GM18909 (cell line): ENCODE results near the gene TAS1R1.
"Not testable (repeated sequence)": the region's sequence is repeated elsewhere in the genome, so short reads cannot be mapped to it uniquely, and the experiment has no call there.

Experiments
- ATAC-seq: cut with Tn5 transposase; IDR thresholded peaks from one replicate; pipeline ENCODE4 v1.9.1; 2021; ENCODE audit warnings: mild to moderate bottlenecking; ENCODE audit not compliant: unreplicated experiment, poor library complexity

The TAS1R1 gene

GRCh38 chr1:6519935-6520671 is 35.0 kb upstream of the TAS1R1 start:
- no peak for ATAC-seq

DNA sequence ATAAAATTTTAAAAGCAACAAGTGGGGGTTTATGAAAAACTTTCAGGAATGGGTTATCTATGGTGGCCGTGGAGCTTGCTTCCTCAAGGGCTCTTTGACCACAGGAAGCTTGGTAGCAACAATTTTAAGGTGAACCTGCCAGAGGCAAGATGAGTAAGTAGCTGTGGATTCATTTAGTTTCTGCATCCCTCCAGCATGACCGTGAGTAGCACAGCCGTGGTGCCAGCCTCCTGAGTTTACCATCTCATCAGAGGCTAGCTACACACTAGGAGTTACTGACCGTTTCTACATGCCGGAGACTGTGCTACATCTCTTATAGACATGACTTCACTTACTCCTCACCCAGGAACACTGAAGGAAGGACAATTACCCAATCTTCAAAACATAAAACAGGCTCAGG is 33.6 kb upstream of the TAS1R1 start:
- no peak for ATAC-seq

GRCh38 chr1:6523566-6523965 is 31.5 kb upstream of the TAS1R1 start:
- no peak for ATAC-seq

DNA sequence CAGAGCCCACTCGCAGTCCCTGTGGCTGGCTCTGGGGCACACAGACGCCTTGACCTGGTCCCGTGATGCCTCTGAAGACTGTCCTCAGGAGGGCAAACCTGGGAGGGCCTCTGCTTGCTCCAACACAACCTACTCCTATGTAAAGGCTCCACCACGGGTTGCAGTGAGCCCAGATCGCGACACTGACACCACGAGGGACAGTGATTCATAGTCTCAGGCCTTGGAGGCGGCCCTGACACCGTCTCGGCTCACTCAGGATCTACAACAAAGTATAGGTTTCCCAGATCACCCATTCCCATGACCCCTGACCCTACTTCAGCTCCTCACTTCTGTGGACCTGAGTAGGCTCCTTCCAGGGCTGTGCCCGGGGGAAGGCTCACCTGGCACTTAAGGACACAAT is 28.8 kb upstream of the TAS1R1 start:
- no peak for ATAC-seq

DNA sequence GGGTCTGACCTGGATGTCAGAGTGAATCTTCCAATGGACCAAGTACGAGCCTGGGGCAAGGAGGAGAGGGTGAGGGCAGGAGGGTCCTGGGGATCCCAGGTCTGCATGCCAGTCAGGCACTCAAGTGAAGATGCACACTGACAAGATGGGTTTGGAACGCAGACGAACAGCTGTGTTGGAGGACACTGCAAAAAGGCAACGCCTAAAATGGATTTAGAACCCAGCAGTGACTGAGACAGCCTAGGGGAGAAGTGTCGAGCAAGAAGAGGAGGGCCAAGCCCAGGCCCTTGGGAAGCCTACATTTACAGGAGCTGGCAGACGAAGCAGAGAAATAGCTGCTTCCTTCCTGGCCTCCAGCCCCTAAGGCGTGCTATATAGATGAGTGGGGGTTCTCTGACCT is 26.6 kb upstream of the TAS1R1 start:
- no peak for ATAC-seq

- ATAC-seq: no peak
Observed at GRCh38 chr1:6530504-6531160, 24.5 kb upstream of the TAS1R1 start.

DNA sequence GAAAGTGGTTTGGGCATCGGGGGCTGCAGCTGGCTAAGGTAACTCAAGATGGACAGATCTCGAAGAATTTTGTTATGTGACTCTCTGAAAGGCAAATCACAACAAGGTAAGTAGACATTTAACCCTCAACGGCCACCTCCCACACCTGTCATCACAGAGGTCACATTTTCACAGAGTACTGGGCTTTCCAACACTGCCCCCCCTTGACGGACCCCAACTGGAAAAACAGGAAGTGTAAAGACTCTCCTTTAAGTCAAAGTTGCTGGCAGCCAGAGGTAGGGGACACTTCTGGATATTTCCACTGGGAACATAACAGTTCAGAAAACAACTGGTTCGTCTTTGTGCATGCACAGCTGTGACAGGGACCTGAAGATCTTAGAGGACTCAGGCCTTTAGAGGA is 23.1 kb upstream of the TAS1R1 start:
- no peak for ATAC-seq

- ATAC-seq: no peak
Observed at GRCh38 chr1:6534248-6534822, 20.8 kb upstream of the TAS1R1 start.

- ATAC-seq: no peak
Observed at GRCh38 chr1:6535214-6535613, 19.9 kb upstream of the TAS1R1 start.

DNA sequence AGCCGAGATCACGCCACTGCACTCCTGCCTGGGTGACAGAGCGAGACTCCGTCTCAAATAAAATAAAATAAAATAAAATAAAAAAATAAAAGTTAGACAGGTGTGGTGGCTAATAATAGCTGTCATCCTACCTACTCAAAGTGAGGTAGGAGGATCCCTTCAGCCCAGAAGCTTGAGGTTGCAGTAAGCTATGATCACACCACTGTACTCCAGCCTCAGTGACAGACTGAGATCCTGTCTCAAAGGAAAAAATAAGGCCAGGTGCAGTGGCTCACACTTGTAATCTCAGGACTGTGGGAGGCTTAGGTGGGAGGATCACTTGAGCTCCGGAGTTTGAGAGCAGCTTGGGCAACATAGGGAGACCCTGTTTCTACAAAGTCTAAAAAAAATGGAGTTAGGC is 18.8 kb upstream of the TAS1R1 start:
- ATAC-seq: no peak

- ATAC-seq: no peak
Observed at GRCh38 chr1:6538956-6539355, 16.2 kb upstream of the TAS1R1 start.

- no peak for ATAC-seq
Observed at GRCh38 chr1:6544831-6545230, 10.3 kb upstream of the TAS1R1 start.

DNA sequence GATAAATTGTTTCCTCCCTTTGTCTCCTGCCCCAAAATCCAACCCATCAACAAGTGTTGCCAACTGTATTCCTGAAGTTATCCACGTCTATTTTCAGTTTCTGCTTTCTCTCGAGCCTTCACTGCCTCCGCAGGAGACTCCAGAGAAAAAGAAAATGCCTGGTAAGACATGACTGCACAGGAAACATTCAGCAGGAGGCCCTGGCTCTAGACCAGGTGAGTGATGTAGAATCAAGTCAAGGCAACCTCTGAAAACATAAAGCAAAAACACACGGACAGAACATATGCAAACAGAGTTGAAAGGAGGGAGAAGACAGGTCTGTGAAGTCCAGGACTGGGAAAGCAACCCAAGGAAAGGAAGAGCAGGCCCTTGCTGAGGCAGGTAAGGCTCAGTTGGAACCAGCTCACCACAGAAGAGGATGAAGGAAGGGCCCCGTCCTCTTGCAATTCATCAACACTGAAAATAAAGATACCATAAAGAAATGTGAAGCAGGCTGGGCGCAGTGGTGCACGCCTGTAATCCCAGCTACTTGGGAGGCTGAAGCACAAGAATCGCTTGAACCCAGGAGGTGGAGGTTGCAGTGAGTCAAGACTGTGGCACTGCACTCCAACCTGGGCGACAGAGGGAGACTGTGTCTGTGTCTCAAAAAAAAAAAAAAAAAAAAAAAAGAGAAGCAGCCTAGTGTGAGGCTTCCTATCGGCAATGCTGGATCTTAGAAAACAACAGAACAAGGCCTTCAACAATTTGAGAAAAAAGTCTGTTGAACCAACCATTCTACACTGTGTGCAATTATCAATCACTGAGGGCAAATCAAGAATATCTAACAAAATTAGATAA is 9.6 kb upstream of the TAS1R1 start:
- ATAC-seq: no peak

DNA sequence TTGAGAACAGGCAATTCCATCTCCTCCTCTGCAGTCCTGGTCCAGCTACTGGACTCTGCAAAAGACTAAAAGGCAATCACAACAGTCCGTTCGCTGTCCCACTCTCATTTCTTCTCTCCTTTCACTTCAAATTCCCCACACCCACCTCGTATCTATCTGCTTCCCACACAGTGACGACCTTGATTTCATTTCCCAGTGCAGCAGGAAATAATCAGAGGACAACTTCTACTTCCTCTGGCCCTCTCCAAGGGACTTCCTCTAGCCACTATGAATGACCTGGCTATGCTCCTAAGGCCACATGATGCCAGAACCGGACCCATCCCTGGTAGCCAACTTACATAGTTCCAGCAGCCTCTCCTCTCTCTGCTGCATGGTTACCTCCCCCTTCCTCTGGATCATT is 8.8 kb upstream of the TAS1R1 start:
- no peak for ATAC-seq

- ATAC-seq: no peak
Observed at GRCh38 chr1:6547301-6547700, 7.8 kb upstream of the TAS1R1 start.

GRCh38 chr1:6554031-6554906 is 838 bp upstream of the TAS1R1 start, which contains the start of gene NOL9:
Gene NOL9 (minus strand): TSS chr1:6554513. CDS start chr1:6554502, 11 bp downstream.
- peak; percentile 90 for ATAC-seq

- ATAC-seq: no peak
Observed at GRCh38 chr1:6557597-6557996, 2.5 kb downstream of the TAS1R1 start.

DNA sequence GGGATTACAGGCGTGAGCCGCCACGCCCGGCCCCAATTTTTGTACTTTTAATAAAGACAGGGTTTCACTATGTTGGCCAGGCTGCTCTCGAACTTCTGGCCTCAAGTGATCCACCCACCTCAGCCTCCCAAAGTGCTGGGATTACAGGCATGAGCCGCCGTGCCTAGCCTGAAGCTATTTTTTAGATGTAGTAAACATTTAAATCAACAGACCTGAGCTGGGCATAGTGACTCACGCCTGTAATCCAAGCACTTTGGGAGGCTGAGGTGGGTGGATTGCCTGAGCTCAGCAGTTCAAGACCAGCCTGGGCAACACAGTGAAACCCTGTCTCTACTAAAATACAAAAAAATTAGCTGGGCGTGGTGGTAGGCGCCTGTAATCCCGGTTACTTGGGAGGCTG is 4.1 kb downstream of the TAS1R1 start:
- not testable (repeated sequence) for ATAC-seq

DNA sequence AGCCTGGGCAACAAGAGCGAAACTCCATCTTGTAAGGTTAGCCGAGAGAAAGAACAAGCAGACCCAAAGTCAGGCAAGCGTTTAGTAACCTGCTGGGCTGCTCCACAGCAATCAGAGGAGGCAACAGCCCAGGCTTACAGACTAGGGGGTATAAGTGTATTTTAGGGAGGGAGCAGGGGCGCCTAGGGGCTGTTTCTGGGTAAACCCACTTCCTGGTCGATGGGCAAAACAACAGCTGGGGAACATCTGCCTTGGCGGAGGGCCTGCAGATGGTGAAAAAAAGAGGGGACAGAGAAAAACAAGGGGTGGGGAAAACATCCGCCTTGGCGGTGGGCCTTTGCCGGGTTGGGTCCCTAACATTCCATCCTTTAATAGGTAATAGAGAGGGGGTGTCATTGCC is 5.2 kb downstream of the TAS1R1 start:
- ATAC-seq: no peak

- ATAC-seq: no peak
Observed at GRCh38 chr1:6569033-6569432, 13.9 kb downstream of the TAS1R1 start.
